ENCODE results near the gene ULBP2. TPM values are rescaled to one million over a fixed set of nuclear protein-coding genes. Genes with fewer than 3 reads are reported as not detected.
"Not testable (repeated sequence)": the region's sequence is repeated elsewhere in the genome, so short reads cannot be mapped to it uniquely, and the experiment has no call there.

ULBP2 gene
- total RNA-seq, 1 donor from 2014 or later = 9.9 TPM

GRCh38 chr6:149924933-149925252, 16.9 kb upstream of the ULBP2 start:
- H3K9me3 Mint-ChIP-seq (ENCODE audit: unreplicated experiment) = no peaks in the 10 kb centered on the region
- no peak for TF ChIP-seq CTCF (IDR thresholded peaks at IDR 0.05; ENCODE audit: unreplicated experiment)
- peaks cover 25% of the 10 kb centered on the region for H3K27me3 Mint-ChIP-seq (ENCODE audit: unreplicated experiment)
- peaks cover 24% of the 10 kb centered on the region for H3K4me1 Mint-ChIP-seq (ENCODE audit: unreplicated experiment)
- peaks cover 5% of the 10 kb centered on the region for H3K36me3 Mint-ChIP-seq (ENCODE audit: low read depth, unreplicated experiment)
- no peak overlapping the region for H3K27ac Mint-ChIP-seq (ENCODE audit: unreplicated experiment)
- DNase-seq (ENCODE audit: low spot score) = no peak
- H3K4me3 Mint-ChIP-seq (ENCODE audit: unreplicated experiment) = no peak overlapping the region

- peak; percentile 39 for DNase-seq (ENCODE audit: low spot score)
- Mint-ChIP-seq H3K27ac (ENCODE audit: unreplicated experiment) (peak overlapping the region; percentile 42), H3K9me3 (ENCODE audit: unreplicated experiment) (no peaks in the 10 kb centered on the region), H3K4me3 (ENCODE audit: unreplicated experiment) (peak overlapping the region; percentile 79), H3K27me3 (ENCODE audit: unreplicated experiment) (peaks cover 25% of the 10 kb centered on the region), H3K4me1 (ENCODE audit: unreplicated experiment) (peaks cover 24% of the 10 kb centered on the region), H3K36me3 (ENCODE audit: low read depth, unreplicated experiment) (peaks cover 5% of the 10 kb centered on the region)
- no peak for TF ChIP-seq CTCF (IDR thresholded peaks at IDR 0.05; ENCODE audit: unreplicated experiment)
These were observed 16.4 kb upstream of the ULBP2 start for GRCh38 chr6:149925253-149925973.

- DNase-seq (ENCODE audit: low spot score) = peak; percentile 93
- TF ChIP-seq CTCF (IDR thresholded peaks at IDR 0.05; ENCODE audit: unreplicated experiment) = peak; percentile 79
- Mint-ChIP-seq H3K27me3 (ENCODE audit: unreplicated experiment) (peaks cover 22% of the 10 kb centered on the region), H3K9me3 (ENCODE audit: unreplicated experiment) (no peaks in the 10 kb centered on the region), H3K36me3 (ENCODE audit: low read depth, unreplicated experiment) (peaks cover 2% of the 10 kb centered on the region), H3K4me1 (ENCODE audit: unreplicated experiment) (peaks cover 20% of the 10 kb centered on the region), H3K27ac (ENCODE audit: unreplicated experiment) (no peak overlapping the region), H3K4me3 (ENCODE audit: unreplicated experiment) (peak overlapping the region; percentile 85)
These were observed 15.6 kb upstream of the ULBP2 start for GRCh38 chr6:149925974-149926777.

GRCh38 chr6:149927025-149927424, 14.8 kb upstream of the ULBP2 start:
- H3K36me3 Mint-ChIP-seq (ENCODE audit: low read depth, unreplicated experiment); H3K27ac Mint-ChIP-seq (ENCODE audit: unreplicated experiment); H3K4me3 Mint-ChIP-seq (ENCODE audit: unreplicated experiment); H3K9me3 Mint-ChIP-seq (ENCODE audit: unreplicated experiment); DNase-seq (ENCODE audit: low spot score): not testable (repeated sequence)
- Mint-ChIP-seq H3K4me1 (ENCODE audit: unreplicated experiment) (peaks cover 17% of the 10 kb centered on the region), H3K27me3 (ENCODE audit: unreplicated experiment) (peaks cover 15% of the 10 kb centered on the region)

- H3K27ac Mint-ChIP-seq (ENCODE audit: unreplicated experiment) = no peak overlapping the region
- DNase-seq (ENCODE audit: low spot score) = peak; percentile 65
These were observed 12.4 kb upstream of the ULBP2 start for GRCh38 chr6:149929422-149929821.

More at GRCh38 chr6:149929422-149929821, 12.4 kb upstream of the ULBP2 start:
- H3K4me3 Mint-ChIP-seq (ENCODE audit: unreplicated experiment) = no peak overlapping the region
- TF ChIP-seq CTCF (IDR thresholded peaks at IDR 0.05; ENCODE audit: unreplicated experiment) = peak; percentile 71
- peaks cover 7% of the 10 kb centered on the region for H3K4me1 Mint-ChIP-seq (ENCODE audit: unreplicated experiment)
- H3K36me3 Mint-ChIP-seq (ENCODE audit: low read depth, unreplicated experiment) = no peaks in the 10 kb centered on the region
- peaks cover 4% of the 10 kb centered on the region for H3K27me3 Mint-ChIP-seq (ENCODE audit: unreplicated experiment)
- H3K9me3 Mint-ChIP-seq (ENCODE audit: unreplicated experiment) = no peaks in the 10 kb centered on the region

Data from endothelial cell (in vitro differentiated cells).